ENCODE results near the gene AIP.

AIP gene

DNA sequence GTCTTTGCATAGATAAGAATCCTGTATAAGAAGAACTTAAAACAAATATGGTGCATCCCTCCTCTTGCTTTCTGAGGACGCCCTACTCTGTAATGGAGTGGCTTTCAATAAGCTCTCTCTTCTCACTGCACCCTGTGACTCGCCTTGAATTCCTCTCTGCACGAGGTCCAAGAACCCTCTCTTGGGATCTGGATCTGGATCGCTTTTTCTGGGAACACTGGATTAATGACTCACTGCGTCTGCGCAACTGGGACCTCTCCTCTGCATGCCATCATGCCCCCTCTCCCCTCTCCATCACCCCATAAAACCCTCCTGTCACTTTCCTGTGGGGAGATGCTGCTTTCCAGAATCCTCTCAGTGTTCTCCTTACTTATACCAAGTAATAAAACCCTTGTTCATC, 55.5 kb downstream of the AIP start:
- DNase-seq: no peak

DNA sequence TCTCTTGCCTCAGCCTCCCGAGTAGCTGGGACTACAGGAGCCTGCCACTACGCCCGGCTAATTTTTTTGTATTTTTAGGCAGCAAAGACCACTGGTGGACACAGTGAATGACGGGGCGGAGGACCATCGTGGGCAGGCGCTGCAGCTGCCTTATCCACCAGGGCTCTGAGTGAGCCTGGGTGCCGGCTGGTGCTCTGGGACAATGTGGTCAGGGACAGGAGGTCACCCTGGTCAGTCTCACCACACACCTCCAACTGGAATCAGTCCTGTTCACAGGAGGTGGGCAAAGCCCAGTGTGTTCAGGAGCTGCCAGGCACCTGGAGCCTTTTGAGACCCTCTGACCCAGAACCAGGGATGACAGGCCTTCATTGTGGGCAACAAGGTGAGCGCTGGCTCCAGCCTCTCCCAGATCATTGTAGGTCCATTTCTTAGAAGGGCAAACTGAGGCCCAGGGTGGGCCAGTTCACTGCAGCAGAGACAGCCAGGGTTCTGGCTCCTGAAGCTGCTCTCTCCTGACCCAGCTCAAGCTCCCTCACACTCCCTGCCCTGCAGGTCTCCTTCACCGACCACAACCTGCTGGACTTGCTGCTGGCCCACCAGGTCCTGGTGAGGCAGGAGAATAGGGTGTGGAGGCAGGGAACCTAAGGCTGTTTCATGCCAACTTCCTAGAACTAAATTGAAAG, 56.1 kb downstream of the AIP start:
- no peak for DNase-seq

DNA sequence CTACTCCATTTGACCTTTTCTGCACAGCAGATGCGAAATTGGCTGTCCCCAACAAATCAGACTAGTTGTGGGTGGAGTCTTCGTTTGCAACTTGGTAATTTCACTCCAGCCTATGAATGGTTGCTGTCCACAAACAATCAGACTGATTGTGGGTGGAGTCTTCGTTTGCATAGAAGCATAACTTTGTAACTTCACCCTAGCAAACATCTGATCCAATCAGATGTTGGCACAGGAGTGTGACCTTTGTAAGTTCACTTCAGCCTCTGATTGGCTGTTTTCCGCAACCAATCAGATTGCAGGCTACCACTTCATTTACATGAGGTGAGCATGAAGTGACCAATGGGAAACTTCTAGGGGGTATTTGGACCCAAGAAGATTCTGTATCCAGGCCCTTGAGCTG, 56.7 kb downstream of the AIP start:
- DNase-seq: no peak
